ENCODE data around the gene MCRIP1.

Gene MCRIP1

GRCh38 chr17:81860756-81861568, 27.9 kb upstream of the MCRIP1 start:
- DNase-seq: peak; percentile 100

GRCh38 chr17:81859906-81860755, 27.0 kb upstream of the MCRIP1 start, which contains the start of gene P4HB:
Gene P4HB (minus strand): TSS chr17:81860535. CDS start chr17:81860471, 64 bp downstream.
- DNase-seq: no peak

GRCh38 chr17:81858967-81859905, 26.1 kb upstream of the MCRIP1 start:
- DNase-seq: no peak

- DNase-seq: no peak
Measured at GRCh38 chr17:81858170-81858966, 25.3 kb upstream of the MCRIP1 start.

- DNase-seq: no peak
Measured at GRCh38 chr17:81854974-81855774, 22.1 kb upstream of the MCRIP1 start.

GRCh38 chr17:81852237-81852636, 19.1 kb upstream of the MCRIP1 start:
- DNase-seq: no peak

- no peak for DNase-seq
Measured at GRCh38 chr17:81851423-81851822, 18.3 kb upstream of the MCRIP1 start.

GRCh38 chr17:81849457-81849856, 16.4 kb upstream of the MCRIP1 start:
- DNase-seq: no peak

- DNase-seq: no peak
Measured at GRCh38 chr17:81846743-81847689, 13.9 kb upstream of the MCRIP1 start.

- DNase-seq: no peak
Measured at GRCh38 chr17:81845881-81846742, 13.0 kb upstream of the MCRIP1 start.

- DNase-seq: no peak
Measured at GRCh38 chr17:81845361-81845760, 12.3 kb upstream of the MCRIP1 start.

- DNase-seq: no peak
Measured at GRCh38 chr17:81844887-81845286, 11.8 kb upstream of the MCRIP1 start.

- no peak for DNase-seq
Measured at GRCh38 chr17:81844327-81844851, 11.3 kb upstream of the MCRIP1 start.

- no peak for DNase-seq
Measured at GRCh38 chr17:81843713-81844326, 10.7 kb upstream of the MCRIP1 start.

- DNase-seq: peak; percentile 68
Measured at GRCh38 chr17:81842725-81843504, 9.8 kb upstream of the MCRIP1 start.

GRCh38 chr17:81842378-81842724, 9.3 kb upstream of the MCRIP1 start:
- no peak for DNase-seq

GRCh38 chr17:81841866-81842265, 8.8 kb upstream of the MCRIP1 start:
- no peak for DNase-seq
